NB4 (cell line): ENCODE data around the gene LRRC70.

ENCODE experiments used
- MYC ChIP-seq: IDR thresholded peaks from 2 replicates; pipeline ENCODE4 v1.6.1; 2011; ENCODE audit warnings: low read depth, low read length
- POLR2A ChIP-seq: IDR thresholded peaks from 2 replicates; pipeline ENCODE4 v1.6.1; 2011; ENCODE audit warnings: mild to moderate bottlenecking; ENCODE audit not compliant: insufficient read length; ENCODE audit errors: extremely low read depth
- TF ChIP-seq, protein P1 (sequence below): IDR thresholded peaks from one replicate; pipeline ENCODE4 v1.5.1; 2012; ENCODE audit warnings: low read depth, low read length
- TF ChIP-seq, protein P2 (sequence below): IDR thresholded peaks from 2 replicates; pipeline ENCODE4 v1.6.1; 2011; ENCODE audit warnings: low read depth, low read length

DNA sequence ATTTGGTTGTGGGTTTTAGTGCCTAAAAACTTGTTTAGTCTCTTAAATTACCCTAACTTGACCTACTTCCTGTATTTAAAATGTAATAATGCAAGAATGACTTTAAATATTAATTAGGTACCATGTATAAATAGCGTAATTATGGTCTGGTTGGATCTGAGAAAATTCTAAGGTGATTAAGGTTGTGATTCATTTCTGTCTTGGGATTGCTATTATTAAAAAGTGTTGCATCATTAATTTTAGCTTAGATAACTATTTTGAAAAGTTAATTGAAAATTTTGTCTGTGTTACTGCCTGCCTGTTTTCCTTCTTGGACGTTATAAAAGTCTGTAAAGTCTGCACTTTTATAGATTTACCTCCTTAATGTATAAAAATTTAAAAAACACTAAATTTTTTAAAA lies 11.8 kb downstream of the LRRC70 start:
- TF ChIP-seq, protein P1, sequence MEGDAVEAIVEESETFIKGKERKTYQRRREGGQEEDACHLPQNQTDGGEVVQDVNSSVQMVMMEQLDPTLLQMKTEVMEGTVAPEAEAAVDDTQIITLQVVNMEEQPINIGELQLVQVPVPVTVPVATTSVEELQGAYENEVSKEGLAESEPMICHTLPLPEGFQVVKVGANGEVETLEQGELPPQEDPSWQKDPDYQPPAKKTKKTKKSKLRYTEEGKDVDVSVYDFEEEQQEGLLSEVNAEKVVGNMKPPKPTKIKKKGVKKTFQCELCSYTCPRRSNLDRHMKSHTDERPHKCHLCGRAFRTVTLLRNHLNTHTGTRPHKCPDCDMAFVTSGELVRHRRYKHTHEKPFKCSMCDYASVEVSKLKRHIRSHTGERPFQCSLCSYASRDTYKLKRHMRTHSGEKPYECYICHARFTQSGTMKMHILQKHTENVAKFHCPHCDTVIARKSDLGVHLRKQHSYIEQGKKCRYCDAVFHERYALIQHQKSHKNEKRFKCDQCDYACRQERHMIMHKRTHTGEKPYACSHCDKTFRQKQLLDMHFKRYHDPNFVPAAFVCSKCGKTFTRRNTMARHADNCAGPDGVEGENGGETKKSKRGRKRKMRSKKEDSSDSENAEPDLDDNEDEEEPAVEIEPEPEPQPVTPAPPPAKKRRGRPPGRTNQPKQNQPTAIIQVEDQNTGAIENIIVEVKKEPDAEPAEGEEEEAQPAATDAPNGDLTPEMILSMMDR = no peak
- no peak for TF ChIP-seq POLR2A
- TF ChIP-seq MYC = no peak
- TF ChIP-seq, protein P2, sequence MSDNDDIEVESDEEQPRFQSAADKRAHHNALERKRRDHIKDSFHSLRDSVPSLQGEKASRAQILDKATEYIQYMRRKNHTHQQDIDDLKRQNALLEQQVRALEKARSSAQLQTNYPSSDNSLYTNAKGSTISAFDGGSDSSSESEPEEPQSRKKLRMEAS = no peak
